Measurements from ENCODE around the gene INVS. TPM values are rescaled to one million over a fixed set of nuclear protein-coding genes. Genes with fewer than 3 reads are reported as not detected.
A peak's percentile ranks its signal among the peaks of the same experiment; 100 is the strongest.
"Not testable (repeated sequence)": the region's sequence is repeated elsewhere in the genome, so short reads cannot be mapped to it uniquely, and the experiment has no call there.

Gene INVS
- total RNA-seq, 1 donor from 2014 or later: 20.3 TPM

GRCh38 chr9:100136799-100137198 lies 37.8 kb downstream of the INVS start:
- not testable (repeated sequence) for H3K9me3 Mint-ChIP-seq (ENCODE audit: unreplicated experiment)
- H3K36me3 Mint-ChIP-seq (ENCODE audit: unreplicated experiment): peaks cover 23% of the 10 kb centered on the region

DNA sequence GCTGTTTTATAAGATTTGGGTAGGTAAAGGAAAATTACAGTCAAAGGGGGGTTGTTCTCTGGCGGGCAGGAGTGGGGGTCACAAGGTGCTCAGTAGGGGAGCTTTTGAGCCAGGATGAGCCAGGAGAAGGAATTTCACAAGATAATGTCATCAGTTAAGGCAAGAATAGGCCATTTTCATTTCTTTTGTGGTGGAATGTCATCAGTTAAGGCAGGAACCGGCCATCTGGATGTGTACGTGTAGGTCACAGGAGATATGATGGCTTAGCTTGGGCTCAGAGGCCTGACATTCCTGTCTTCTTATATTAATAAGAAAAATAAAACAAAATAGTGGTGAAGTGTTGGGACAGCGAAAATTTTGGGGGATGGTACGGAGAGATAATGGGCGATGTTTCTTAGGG lies 41.3 kb downstream of the INVS start:
- not testable (repeated sequence) for H3K36me3 Mint-ChIP-seq (ENCODE audit: unreplicated experiment); DNase-seq (ENCODE audit: extremely low spot score, unreplicated experiment); H3K27me3 Mint-ChIP-seq (ENCODE audit: unreplicated experiment); H3K4me3 Mint-ChIP-seq (ENCODE audit: unreplicated experiment); H3K4me1 Mint-ChIP-seq (ENCODE audit: unreplicated experiment); H3K9me3 Mint-ChIP-seq (ENCODE audit: unreplicated experiment); H3K27ac Mint-ChIP-seq (ENCODE audit: unreplicated experiment)

More at GRCh38 chr9:100136799-100137198, 37.8 kb downstream of the INVS start:
- DNase-seq (ENCODE audit: extremely low spot score, unreplicated experiment); H3K27ac Mint-ChIP-seq (ENCODE audit: unreplicated experiment); H3K27me3 Mint-ChIP-seq (ENCODE audit: unreplicated experiment); H3K4me1 Mint-ChIP-seq (ENCODE audit: unreplicated experiment); H3K4me3 Mint-ChIP-seq (ENCODE audit: unreplicated experiment): not testable (repeated sequence)
- peak; percentile 21 for TF ChIP-seq CTCF (IDR thresholded peaks at IDR 0.05)

DNA sequence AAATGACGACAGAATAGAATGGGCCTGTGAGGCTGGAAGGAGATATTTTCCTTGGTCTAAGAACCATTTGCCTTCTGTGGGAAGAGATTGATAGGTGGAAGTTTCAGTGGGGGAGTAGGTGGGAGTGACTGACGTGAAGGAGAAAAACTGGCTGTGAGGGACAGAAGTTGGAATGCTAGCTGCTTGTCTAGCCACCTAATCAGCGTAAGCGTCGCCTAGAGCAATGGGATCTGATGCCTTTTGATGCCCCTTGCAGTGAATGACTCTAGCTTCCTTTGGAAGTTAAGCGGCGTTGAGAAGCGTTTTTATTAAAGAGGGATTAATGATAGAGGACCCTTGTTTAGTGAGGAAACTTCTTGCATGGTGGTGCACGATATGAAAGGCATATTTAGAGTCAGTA lies 42.8 kb downstream of the INVS start:
- not testable (repeated sequence) for H3K27ac Mint-ChIP-seq (ENCODE audit: unreplicated experiment); H3K36me3 Mint-ChIP-seq (ENCODE audit: unreplicated experiment); H3K4me3 Mint-ChIP-seq (ENCODE audit: unreplicated experiment); H3K4me1 Mint-ChIP-seq (ENCODE audit: unreplicated experiment); H3K9me3 Mint-ChIP-seq (ENCODE audit: unreplicated experiment); DNase-seq (ENCODE audit: extremely low spot score, unreplicated experiment); H3K27me3 Mint-ChIP-seq (ENCODE audit: unreplicated experiment)

- H3K4me3 Mint-ChIP-seq (ENCODE audit: unreplicated experiment); H3K27me3 Mint-ChIP-seq (ENCODE audit: unreplicated experiment); H3K9me3 Mint-ChIP-seq (ENCODE audit: unreplicated experiment); H3K36me3 Mint-ChIP-seq (ENCODE audit: unreplicated experiment); H3K27ac Mint-ChIP-seq (ENCODE audit: unreplicated experiment); H3K4me1 Mint-ChIP-seq (ENCODE audit: unreplicated experiment); DNase-seq (ENCODE audit: extremely low spot score, unreplicated experiment): not testable (repeated sequence)
Measured at GRCh38 chr9:100145167-100145934, 46.3 kb downstream of the INVS start.

DNA sequence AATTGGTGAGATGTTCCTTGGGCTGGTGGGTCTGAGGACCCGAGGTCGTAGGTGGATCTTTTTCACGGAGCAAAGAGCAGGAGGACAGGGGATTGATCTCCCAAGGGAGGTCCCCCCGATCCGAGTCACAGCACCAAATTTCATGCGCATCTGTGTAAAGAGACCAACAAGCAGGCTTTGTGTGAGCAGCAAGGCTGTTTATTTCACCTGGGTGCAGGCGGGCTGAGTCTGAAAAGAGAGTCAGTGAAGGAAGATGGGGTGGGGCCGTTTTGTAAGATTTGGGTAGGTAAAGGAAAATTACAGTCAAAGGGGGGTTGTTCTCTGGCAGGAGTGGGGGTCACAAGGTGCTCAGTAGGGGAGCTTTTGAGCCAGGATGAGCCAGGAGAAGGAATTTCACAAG lies 46.9 kb downstream of the INVS start:
- H3K27ac Mint-ChIP-seq (ENCODE audit: unreplicated experiment); H3K9me3 Mint-ChIP-seq (ENCODE audit: unreplicated experiment); H3K27me3 Mint-ChIP-seq (ENCODE audit: unreplicated experiment); DNase-seq (ENCODE audit: extremely low spot score, unreplicated experiment); H3K4me3 Mint-ChIP-seq (ENCODE audit: unreplicated experiment); H3K36me3 Mint-ChIP-seq (ENCODE audit: unreplicated experiment): not testable (repeated sequence)
- H3K4me1 Mint-ChIP-seq (ENCODE audit: unreplicated experiment): peaks cover 15% of the 10 kb centered on the region

DNA sequence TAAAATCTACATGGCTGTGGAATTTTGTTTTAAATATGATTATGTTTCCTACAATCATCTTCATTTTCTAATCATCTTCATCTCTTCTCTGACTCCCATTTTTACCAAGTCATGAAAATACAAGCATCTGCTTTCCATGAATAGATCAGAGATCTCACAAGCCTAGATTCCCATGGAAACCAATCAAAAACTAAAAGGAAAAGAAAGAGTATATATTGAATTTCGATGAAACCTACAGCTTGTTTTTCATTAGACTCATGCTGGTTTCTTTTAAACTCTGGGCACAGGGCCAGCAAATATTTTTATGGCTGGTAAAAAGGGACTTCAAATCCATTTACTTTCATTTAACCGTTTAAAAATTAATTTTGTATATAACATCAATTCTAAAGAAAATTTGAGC lies 51.2 kb downstream of the INVS start:
- DNase-seq (ENCODE audit: extremely low spot score, unreplicated experiment): no peak
- Mint-ChIP-seq H3K27ac (ENCODE audit: unreplicated experiment) (peak overlapping the region; percentile 81), H3K4me3 (ENCODE audit: unreplicated experiment) (no peak overlapping the region), H3K36me3 (ENCODE audit: unreplicated experiment) (no peaks in the 10 kb centered on the region), H3K9me3 (ENCODE audit: unreplicated experiment) (no peaks in the 10 kb centered on the region), H3K4me1 (ENCODE audit: unreplicated experiment) (peaks cover 15% of the 10 kb centered on the region), H3K27me3 (ENCODE audit: unreplicated experiment) (no peaks in the 10 kb centered on the region)
- TF ChIP-seq CTCF (IDR thresholded peaks at IDR 0.05): no peak

- Mint-ChIP-seq H3K36me3 (ENCODE audit: unreplicated experiment) (peaks cover 12% of the 10 kb centered on the region), H3K4me1 (ENCODE audit: unreplicated experiment) (no peaks in the 10 kb centered on the region), H3K27me3 (ENCODE audit: unreplicated experiment) (no peaks in the 10 kb centered on the region), H3K4me3 (ENCODE audit: unreplicated experiment) (no peak overlapping the region), H3K9me3 (ENCODE audit: unreplicated experiment) (no peaks in the 10 kb centered on the region), H3K27ac (ENCODE audit: unreplicated experiment) (no peak overlapping the region)
- no peak for DNase-seq (ENCODE audit: extremely low spot score, unreplicated experiment)
- TF ChIP-seq CTCF (IDR thresholded peaks at IDR 0.05): no peak
Measured at GRCh38 chr9:100160021-100160420, 61.0 kb downstream of the INVS start.
